LoVo (cell line): ENCODE results near the gene ST8SIA2.

Experiments used
- DNase-seq: peaks from one replicate; pipeline ENCODE4 v3.0.0-alpha.2; 2016; ENCODE audit warnings: low spot score

The ST8SIA2 gene

GRCh38 chr15:92399271-92399950 lies 5.7 kb downstream of the ST8SIA2 start:
- DNase-seq = no peak

- no peak for DNase-seq
Observed at GRCh38 chr15:92400573-92400972, 6.9 kb downstream of the ST8SIA2 start.

- no peak for DNase-seq
Observed at GRCh38 chr15:92400980-92401787, 7.5 kb downstream of the ST8SIA2 start.

GRCh38 chr15:92402751-92403150 lies 9.1 kb downstream of the ST8SIA2 start:
- DNase-seq = no peak

- DNase-seq = no peak
Observed at GRCh38 chr15:92405942-92406341, 12.3 kb downstream of the ST8SIA2 start.

- no peak for DNase-seq
Observed at GRCh38 chr15:92407321-92407720, 13.6 kb downstream of the ST8SIA2 start.

- no peak for DNase-seq
Observed at GRCh38 chr15:92407916-92408315, 14.2 kb downstream of the ST8SIA2 start.

- DNase-seq = no peak
Observed at GRCh38 chr15:92409006-92409405, 15.3 kb downstream of the ST8SIA2 start.

GRCh38 chr15:92409521-92409920 lies 15.8 kb downstream of the ST8SIA2 start:
- DNase-seq = no peak

- no peak for DNase-seq
Observed at GRCh38 chr15:92410537-92410936, 16.9 kb downstream of the ST8SIA2 start.

- DNase-seq = no peak
Observed at GRCh38 chr15:92411256-92411655, 17.6 kb downstream of the ST8SIA2 start.

- no peak for DNase-seq
Observed at GRCh38 chr15:92413510-92413909, 19.8 kb downstream of the ST8SIA2 start.

GRCh38 chr15:92415639-92416297 lies 22.1 kb downstream of the ST8SIA2 start:
- DNase-seq = no peak

- DNase-seq = no peak
Observed at GRCh38 chr15:92416557-92416956, 22.9 kb downstream of the ST8SIA2 start.

- no peak for DNase-seq
Observed at GRCh38 chr15:92417716-92418115, 24.0 kb downstream of the ST8SIA2 start.

GRCh38 chr15:92418864-92419263 lies 25.2 kb downstream of the ST8SIA2 start:
- DNase-seq = no peak

GRCh38 chr15:92421976-92422375 lies 28.3 kb downstream of the ST8SIA2 start:
- DNase-seq = no peak

GRCh38 chr15:92425578-92426225 lies 32.0 kb downstream of the ST8SIA2 start:
- DNase-seq = no peak

GRCh38 chr15:92429378-92430068 lies 35.8 kb downstream of the ST8SIA2 start:
- DNase-seq = peak; percentile 36

- DNase-seq = no peak
Observed at GRCh38 chr15:92430069-92430440, 36.4 kb downstream of the ST8SIA2 start.

GRCh38 chr15:92435145-92435544 lies 41.5 kb downstream of the ST8SIA2 start:
- DNase-seq = no peak

GRCh38 chr15:92438471-92438870 lies 44.8 kb downstream of the ST8SIA2 start:
- DNase-seq = no peak
